ENCODE results near the gene ST7L. TPM values are rescaled to one million over a fixed set of nuclear protein-coding genes. Genes with fewer than 3 reads are reported as not detected.

Gene ST7L
- total and polyA plus RNA-seq, 8 donors = 9.0 to 16.9 (median 11.2) TPM

- Histone ChIP-seq H3K36me3 (no peaks in the 10 kb centered on the region), H3K4me3 (no peak overlapping the region), H3K9me3 (no peaks in the 10 kb centered on the region), H3K4me1 (no peaks in the 10 kb centered on the region), H3K27ac (no peak overlapping the region), H3K27me3 (no peaks in the 10 kb centered on the region)
- 94 to 95% methylated on average over 1 of the region's 1 CpG for WGBS, 2 donors
- intact Hi-C loops (cut with DNase I) = no loop called here
- DNase-seq (no peak), FAIRE-seq (no peak), ATAC-seq (no peak)
- TF ChIP-seq, protein P1, sequence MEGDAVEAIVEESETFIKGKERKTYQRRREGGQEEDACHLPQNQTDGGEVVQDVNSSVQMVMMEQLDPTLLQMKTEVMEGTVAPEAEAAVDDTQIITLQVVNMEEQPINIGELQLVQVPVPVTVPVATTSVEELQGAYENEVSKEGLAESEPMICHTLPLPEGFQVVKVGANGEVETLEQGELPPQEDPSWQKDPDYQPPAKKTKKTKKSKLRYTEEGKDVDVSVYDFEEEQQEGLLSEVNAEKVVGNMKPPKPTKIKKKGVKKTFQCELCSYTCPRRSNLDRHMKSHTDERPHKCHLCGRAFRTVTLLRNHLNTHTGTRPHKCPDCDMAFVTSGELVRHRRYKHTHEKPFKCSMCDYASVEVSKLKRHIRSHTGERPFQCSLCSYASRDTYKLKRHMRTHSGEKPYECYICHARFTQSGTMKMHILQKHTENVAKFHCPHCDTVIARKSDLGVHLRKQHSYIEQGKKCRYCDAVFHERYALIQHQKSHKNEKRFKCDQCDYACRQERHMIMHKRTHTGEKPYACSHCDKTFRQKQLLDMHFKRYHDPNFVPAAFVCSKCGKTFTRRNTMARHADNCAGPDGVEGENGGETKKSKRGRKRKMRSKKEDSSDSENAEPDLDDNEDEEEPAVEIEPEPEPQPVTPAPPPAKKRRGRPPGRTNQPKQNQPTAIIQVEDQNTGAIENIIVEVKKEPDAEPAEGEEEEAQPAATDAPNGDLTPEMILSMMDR (IDR thresholded peaks at IDR 0.05) = no peak
Observed at GRCh38 chr1:112557385-112557784, 61.6 kb downstream of the ST7L start.

- Histone ChIP-seq H3K27me3 (no peaks in the 10 kb centered on the region), H3K27ac (no peak overlapping the region), H3K36me3 (no peaks in the 10 kb centered on the region), H3K9me3 (no peaks in the 10 kb centered on the region), H3K4me3 (no peak overlapping the region), H3K4me1 (no peaks in the 10 kb centered on the region)
- intact Hi-C loops (cut with DNase I) = no loop called here
- no peak for DNase-seq
- TF ChIP-seq, protein P1 (IDR thresholded peaks at IDR 0.05) = no peak
- no peak for ATAC-seq
- no peak for FAIRE-seq
Observed at GRCh38 chr1:112554411-112554810, 64.5 kb downstream of the ST7L start.

GRCh38 chr1:112549590-112549989 is 69.4 kb downstream of the ST7L start:
- intact Hi-C loops (cut with DNase I) = no loop called here
- DNase-seq = no peak
- Histone ChIP-seq H3K4me1 (no peaks in the 10 kb centered on the region), H3K27ac (no peak overlapping the region), H3K4me3 (no peak overlapping the region), H3K9me3 (no peaks in the 10 kb centered on the region), H3K27me3 (no peaks in the 10 kb centered on the region), H3K36me3 (peaks cover 0 to 4% (median 0%) of the 10 kb centered on the region in 3 donors)
- FAIRE-seq = no peak
- ATAC-seq = peak in 1 of 4 donors; percentile 61
- TF ChIP-seq, protein P1 (IDR thresholded peaks at IDR 0.05) = no peak
- 57 to 70% methylated on average over 2 of the region's 2 CpGs for WGBS, 2 donors

DNA sequence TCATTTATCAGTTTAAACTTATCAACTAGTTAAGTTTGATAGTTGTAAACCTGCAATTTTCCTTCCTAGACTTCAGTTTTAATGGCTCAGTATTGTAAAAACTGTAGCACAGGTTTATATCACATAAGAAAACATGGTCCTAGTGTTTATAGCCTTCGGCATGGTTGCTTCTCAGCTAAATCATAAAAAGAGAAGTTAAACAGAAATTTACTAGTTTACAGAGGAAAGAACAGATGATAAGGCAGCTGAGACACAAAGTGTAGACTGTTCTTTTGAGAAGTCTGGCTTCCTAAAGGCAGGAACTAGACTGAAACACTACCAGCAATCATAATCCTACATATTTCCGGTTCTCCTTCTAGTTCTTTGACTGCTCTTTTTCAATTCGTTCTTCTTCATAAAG is 70.4 kb downstream of the ST7L start:
- FAIRE-seq (no peak), ATAC-seq (no peak), DNase-seq (no peak)
- Histone ChIP-seq H3K27me3 (no peaks in the 10 kb centered on the region), H3K4me1 (no peaks in the 10 kb centered on the region), H3K36me3 (peaks cover 0 to 4% (median 0%) of the 10 kb centered on the region in 3 donors), H3K9me3 (no peaks in the 10 kb centered on the region), H3K4me3 (no peak overlapping the region), H3K27ac (no peak overlapping the region)
- TF ChIP-seq, protein P1 (IDR thresholded peaks at IDR 0.05) = no peak
- intact Hi-C loops (cut with DNase I) = no loop called here
- WGBS, 2 donors = 80 to 92% methylated on average over 3 of the region's 3 CpGs

DNA sequence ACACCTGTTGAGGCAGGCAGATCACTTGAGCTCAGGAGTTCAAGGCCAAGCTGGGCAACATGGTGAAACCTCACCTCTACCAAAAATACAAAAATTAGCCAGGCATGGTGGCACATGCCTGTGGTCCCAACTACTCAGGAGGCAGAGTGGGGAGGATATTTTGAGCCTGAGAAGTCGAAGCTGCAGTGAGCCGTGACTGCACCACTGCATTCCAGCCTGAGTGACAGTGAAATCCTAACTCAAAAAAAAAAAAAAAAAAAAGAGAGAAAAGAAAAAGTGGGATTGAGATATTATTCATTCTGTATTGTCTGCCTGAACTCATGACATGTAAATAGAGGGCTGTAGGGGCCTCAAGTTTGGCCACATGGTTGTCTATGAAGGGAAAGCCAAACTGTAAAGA is 72.9 kb downstream of the ST7L start:
- no peak overlapping the region for H3K4me3 ChIP-seq
- FAIRE-seq (no peak), ATAC-seq (no peak), DNase-seq (no peak)
- WGBS, 2 donors = 97 to 98% methylated on average over 2 of the region's 2 CpGs
- H3K27ac ChIP-seq = no peak overlapping the region
- no peaks in the 10 kb centered on the region for H3K9me3 ChIP-seq
- peaks cover 0 to 13% (median 0%) of the 10 kb centered on the region in 3 donors for H3K36me3 ChIP-seq
- TF ChIP-seq, protein P1 (IDR thresholded peaks at IDR 0.05) = no peak
- H3K27me3 ChIP-seq = no peaks in the 10 kb centered on the region
- intact Hi-C loops (cut with DNase I) = no loop called here
- H3K4me1 ChIP-seq = no peaks in the 10 kb centered on the region

Measured in pancreas (tissue), 10 donors.